Posterior vena cava (tissue), 2 donors: ENCODE results near the gene UBE2C. TPM values are rescaled to one million over a fixed set of nuclear protein-coding genes. Genes with fewer than 3 reads are reported as not detected.
"Not testable (repeated sequence)": the region's sequence is repeated elsewhere in the genome, so short reads cannot be mapped to it uniquely, and the experiment has no call there.

Experiments
- DNase-seq: peaks from one replicate; pipeline ENCODE4 v3.0.0-alpha.2; 2020; ENCODE audit warnings: low spot score
- intact Hi-C, 2 donors: fragments of 100-400 bp; cut with DNase I; formaldehyde crosslinking; loops; one replicate each; pipeline versions ENCODE4 v1.14.1 to v1.14.2; 2022 to 2023
- total RNA-seq, 2 donors: library from RNA; stranded (reverse); fragmentation: NEBNext Ultra II Directional; extraction: Animal tissue kit (Norgen Biotek cat#: 25700); gene quantifications; one replicate each; pipeline ENCODE4 v1.2.1, GENCODE V29; 2021
- donor health status: DM: yes; HTN: yes; CAD: no.
- donor health status: DM: yes; HTN: yes; CAD: no.

UBE2C gene
- total RNA-seq, 2 donors from 2014 or later, result 0.79 TPM; not detected in 1

- DNase-seq, result no peak
- intact Hi-C loops, result loop anchor here in 1 of 2 donors (10.0 kb wide), 1 partner anchor 111 kb away; the partner anchor contains the start of gene PCIF1
These were observed 11.7 kb downstream of the UBE2C start for GRCh38 chr20:45823949-45824835.

- intact Hi-C loops, result loop anchor here in 1 of 2 donors (10.0 kb wide), 1 partner anchor 108 kb away; the partner anchor contains the start of gene PCIF1
- peak; percentile 87 for DNase-seq
These were observed 14.1 kb downstream of the UBE2C start for GRCh38 chr20:45826381-45827019.

GRCh38 chr20:45827030-45827652 is 14.7 kb downstream of the UBE2C start, which contains the start of gene TNNC2:
TSS of gene TNNC2 (minus strand) at chr20:45827312. CDS start at chr20:45827248, 64 bp downstream.
- intact Hi-C loops, result loop anchor here in 1 of 2 donors (10.0 kb wide), 1 partner anchor 108 kb away; the partner anchor contains the start of gene PCIF1
- peak; percentile 51 for DNase-seq

GRCh38 chr20:45827712-45828111 is 15.3 kb downstream of the UBE2C start:
- intact Hi-C loops, result loop anchor here in 1 of 2 donors (10.0 kb wide), 1 partner anchor 107 kb away; the partner anchor contains the start of gene PCIF1
- DNase-seq, result no peak

DNA sequence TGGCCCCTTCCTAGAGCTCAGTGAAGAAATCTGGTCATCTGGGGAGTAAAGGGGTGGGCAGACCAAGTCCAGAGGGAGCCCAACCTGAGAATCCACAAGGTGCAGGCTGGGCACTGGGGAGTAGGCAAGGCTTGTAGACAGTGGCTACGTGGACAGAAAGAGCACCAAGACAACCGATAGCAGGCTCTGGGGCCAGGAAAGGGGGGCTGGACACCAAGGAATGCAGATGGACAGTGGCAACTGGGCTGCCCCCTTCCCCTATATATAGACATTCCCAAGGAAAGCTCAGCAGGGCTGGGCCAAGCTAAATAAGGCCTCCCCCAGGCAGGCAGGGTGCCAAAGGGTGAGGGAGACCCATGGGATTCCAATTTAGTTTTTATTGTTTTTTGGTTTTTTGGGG is 16.1 kb downstream of the UBE2C start:
- intact Hi-C loops, result loop anchor here in 1 of 2 donors (10.0 kb wide), 1 partner anchor 106 kb away; the partner anchor contains the start of gene PCIF1

DNA sequence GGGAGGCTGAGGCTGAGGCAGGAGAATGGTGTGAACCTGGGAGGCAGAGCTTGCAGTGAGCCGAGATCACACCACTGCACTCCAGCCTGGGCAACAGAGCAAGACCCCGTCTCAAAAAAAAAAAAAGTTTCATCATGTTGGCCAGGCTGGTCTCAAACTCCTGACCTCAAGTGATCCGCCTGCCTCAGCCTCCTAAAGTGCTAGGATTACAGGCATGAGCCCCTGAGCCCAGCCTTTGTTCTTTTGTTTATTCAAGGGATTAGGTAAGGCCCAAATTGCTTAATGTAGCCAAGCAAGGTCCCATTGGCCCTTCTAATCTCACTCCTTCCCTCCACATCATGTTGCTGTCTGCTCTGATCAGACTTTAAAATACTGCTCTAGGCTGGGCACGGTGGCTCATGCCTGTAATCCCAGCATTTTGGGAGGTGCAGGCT is 17.2 kb downstream of the UBE2C start:
- DNase-seq, result not testable (repeated sequence)
- intact Hi-C loops, result loop anchor here in 1 of 2 donors (10.0 kb wide), 1 partner anchor 105 kb away; the partner anchor contains the start of gene PCIF1

More for the DNA sequence above, 16.1 kb downstream of the UBE2C start:
- DNase-seq, result no peak

GRCh38 chr20:45832619-45833018 is 20.2 kb downstream of the UBE2C start:
- intact Hi-C loops, result loop anchor here in 1 of 2 donors (1.0 kb wide), 1 partner anchor 46 kb away; no protein-coding TSS in a partner anchor
- no peak for DNase-seq

GRCh38 chr20:45833030-45833882 is 20.8 kb downstream of the UBE2C start, which contains the start of gene SNX21:
TSS of gene SNX21 (plus strand) at chr20:45833799. CDS start at chr20:45833920, 121 bp downstream.
- peak; percentile 96 for DNase-seq
- intact Hi-C loops, result no loop called here

DNA sequence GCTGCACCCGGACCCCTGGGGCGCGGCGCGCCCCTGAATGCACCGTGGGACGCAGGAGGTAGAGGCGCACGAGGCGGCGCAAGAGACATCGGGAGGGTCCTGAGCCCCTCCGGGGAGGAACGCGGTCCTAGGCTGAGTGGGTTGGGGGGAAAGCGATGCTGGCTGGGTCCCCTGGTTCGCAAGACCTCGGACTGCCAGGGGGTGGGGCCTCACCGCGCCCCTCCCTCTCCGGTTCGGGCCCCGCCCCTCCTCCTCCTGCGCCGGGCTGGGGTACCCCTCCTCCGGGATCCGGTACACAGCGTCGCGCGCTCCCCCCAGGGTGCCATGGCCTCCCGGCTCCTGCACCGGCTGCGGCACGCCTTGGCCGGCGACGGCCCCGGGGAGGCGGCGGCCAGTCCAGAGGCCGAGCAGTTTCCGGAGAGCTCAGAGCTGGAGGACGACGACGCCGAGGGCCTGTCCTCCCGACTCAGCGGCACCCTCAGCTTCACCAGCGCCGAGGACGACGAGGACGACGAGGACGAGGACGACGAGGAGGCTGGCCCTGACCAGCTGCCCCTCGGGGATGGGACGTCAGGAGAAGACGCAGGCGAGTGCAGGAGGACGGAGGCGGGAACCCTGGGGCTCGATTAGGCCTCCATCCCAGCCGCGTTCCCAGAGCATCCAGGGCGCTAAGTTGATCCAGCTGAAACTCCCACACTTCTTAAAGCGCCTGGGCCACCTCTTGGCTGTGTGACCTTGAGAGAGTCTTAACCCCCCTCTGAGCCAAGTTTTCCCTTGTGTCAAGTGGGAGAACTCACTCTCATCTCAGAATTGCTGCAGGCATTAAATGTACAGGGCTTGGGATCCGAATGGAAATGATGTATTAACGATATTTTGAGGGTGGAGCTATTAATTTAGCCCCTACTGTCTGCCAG is 21.7 kb downstream of the UBE2C start:
- intact Hi-C loops, result no loop called here
- peak; percentile 90 for DNase-seq

GRCh38 chr20:45834797-45835161 is 22.3 kb downstream of the UBE2C start:
- intact Hi-C loops, result no loop called here
- no peak for DNase-seq

DNA sequence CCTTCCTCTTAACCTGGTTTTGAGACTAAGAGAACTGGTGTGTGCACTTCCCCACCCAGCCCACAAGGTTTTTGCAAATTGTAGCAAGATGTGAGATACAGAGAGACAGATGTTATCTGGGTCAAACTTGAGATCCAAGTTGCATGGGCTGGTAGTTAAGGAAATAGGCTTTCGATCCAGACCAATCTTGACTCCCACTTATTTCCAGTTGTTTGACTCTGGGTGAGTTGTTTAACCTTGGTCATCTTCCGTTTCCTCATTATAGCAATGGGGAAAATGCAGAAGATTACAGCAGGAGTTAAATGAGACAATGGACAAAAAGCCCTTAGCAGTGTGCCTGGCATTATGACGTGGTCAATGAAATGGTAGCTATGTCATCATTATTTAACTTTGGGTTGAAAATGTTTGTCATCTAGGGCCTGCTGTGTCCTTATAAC is 22.9 kb downstream of the UBE2C start:
- intact Hi-C loops, result no loop called here
- DNase-seq, result no peak

GRCh38 chr20:45835825-45836224 is 23.4 kb downstream of the UBE2C start:
- intact Hi-C loops, result no loop called here
- DNase-seq, result peak; percentile 93

DNA sequence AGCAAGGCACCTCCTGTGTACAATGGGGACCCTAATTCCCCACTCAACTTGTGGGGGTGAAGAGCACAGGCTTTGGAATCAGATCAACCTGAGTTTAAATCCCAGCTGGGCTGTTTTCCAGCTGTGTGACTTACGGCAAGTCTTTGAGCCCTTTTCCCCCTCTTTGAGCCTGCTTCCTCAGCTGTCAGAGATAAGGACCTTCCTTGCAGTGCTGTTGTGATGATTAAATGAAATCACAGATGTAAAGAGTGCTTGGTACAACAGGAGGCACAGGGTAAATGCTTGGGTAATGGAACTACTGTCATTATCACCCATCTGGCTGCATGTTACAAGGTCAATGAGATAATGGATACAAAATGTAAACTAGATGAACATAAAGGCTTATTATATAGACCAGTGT is 24.4 kb downstream of the UBE2C start:
- intact Hi-C loops, result no loop called here
- no peak for DNase-seq

GRCh38 chr20:45840700-45841198 is 28.3 kb downstream of the UBE2C start:
- DNase-seq, result peak; percentile 81
- intact Hi-C loops, result no loop called here

DNA sequence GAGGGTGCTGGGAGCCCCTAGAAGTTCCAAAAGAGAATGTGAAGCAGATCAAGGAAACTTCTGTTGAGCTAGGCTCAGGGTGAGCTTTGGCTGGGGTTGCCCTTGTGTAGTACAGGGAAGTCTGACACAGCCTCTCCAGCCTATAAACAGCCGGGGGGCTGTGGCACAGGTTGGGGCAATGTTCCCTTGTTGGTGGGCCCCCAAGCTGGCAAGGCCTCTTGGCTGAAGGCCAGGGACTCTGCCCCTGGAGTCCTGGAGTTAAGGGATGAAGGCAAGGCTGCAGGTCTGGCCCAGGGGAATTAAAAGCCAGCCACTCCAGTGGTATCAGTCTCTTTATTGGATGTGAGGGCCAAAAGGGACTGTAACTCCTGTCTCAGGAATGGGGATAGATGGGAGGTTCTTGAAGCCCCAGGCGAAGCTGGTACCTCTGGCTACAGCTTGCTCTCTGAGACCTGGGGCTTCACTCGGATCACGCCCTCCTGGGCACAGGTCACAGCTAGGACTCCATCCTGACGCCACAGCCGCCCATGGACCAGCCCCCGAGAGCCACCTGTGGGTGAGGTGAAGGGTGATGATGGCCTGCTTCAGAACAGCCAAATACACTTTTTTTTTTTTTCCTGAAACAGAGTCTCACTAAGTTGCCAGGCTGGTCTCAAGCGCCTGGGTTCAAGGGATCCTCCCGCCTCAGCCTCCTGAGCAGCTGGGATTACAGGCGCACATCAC is 29.1 kb downstream of the UBE2C start:
- DNase-seq, result no peak

DNA sequence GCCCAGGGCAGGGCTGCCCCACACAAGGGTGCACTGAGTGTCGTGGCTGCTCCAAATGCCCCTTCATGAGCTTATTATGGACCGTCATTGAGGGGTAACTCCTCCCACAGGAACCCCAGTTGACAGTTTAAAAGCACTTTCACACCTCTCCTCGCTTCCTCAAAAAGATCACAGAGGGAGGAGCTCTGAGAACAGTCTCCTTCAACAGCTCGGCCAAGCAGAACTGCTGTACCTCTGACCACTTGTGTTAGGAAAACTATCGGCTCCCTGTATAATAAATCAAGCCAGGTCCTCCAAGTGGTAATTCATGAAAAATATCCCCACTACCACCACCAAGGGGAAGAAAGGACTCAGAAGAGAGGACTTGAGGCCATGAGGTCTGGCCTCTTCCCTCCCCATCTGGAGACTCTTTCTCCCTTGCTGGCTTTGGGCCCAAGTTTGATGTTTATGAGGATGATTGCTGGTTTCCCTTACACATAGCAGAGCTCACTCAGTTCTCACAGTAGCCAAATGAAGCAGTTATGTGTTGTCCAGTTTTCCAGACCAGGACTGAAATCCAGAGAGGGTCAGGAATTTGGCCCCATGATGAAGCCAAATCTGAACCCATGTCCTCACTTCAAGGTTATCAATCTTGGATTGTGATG is 29.8 kb downstream of the UBE2C start:
- no peak for DNase-seq

More for the DNA sequence above, 29.1 kb downstream of the UBE2C start:
- intact Hi-C loops, result no loop called here

More for the DNA sequence above, 29.8 kb downstream of the UBE2C start:
- intact Hi-C loops, result no loop called here
